ENCODE measurements around the gene NOS1AP. TPM values are rescaled to one million over a fixed set of nuclear protein-coding genes. Genes with fewer than 3 reads are reported as not detected.

The NOS1AP gene
- total RNA-seq, 5 donors from 2014 or later (not counting 1 experiment from before 2014, with no cell fraction given) = 0.07 to 0.16 (median 0.09) TPM; not detected in 2

DNA sequence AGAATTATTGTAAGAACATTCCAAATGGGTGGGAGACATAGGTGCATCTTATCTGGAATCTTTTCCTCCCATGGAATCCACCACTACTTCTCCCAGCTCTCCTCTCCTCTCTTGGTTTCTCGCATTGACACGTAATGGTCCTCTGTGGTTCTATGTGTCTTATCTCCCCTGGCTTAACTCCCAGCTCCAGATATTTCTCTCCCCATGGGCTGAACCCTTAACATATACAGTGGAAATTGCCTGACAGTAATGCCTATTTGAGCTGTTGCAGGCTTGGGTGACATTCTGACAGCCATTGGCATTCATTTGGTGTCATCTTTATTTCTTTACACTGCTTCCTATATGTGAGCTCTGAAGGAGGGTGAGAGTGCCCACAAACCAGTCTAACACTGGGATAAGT, 188.9 kb downstream of the NOS1AP start:
- Mint-ChIP-seq H3K36me3 (no peaks in the 10 kb centered on the region), H3K27ac (no peak overlapping the region), H3K4me3 (no peak overlapping the region), H3K4me1 (no peaks in the 10 kb centered on the region), H3K27me3 (peaks cover 34 to 36% of the 10 kb centered on the region in 2 donors), H3K9me3 (no peaks in the 10 kb centered on the region)
- no peak for DNase-seq
- Histone ChIP-seq H3K9me3 (no peaks in the 10 kb centered on the region), H3K36me3 (ENCODE audit: control insufficient read depth in 2 of 2, extremely low read depth in 1 of 2, insufficient read depth in 1 of 2, low read length in 1 of 2) (no peaks in the 10 kb centered on the region), H3K27me3 (replicated peaks in 1 of 2; ENCODE audit: control insufficient read depth in 2 of 2, extremely low read depth in 1 of 2, insufficient read depth in 2 of 2, low read length in 1 of 2) (peaks cover 0 to 5% of the 10 kb centered on the region in 2 experiments), H3K27ac (ENCODE audit: low read length) (no peak overlapping the region), H3K4me1 (ENCODE audit: control insufficient read depth in 1 of 2, extremely low read depth in 1 of 2, insufficient read depth in 2 of 2, low read length in 2 of 2) (no peaks in the 10 kb centered on the region), H3K4me3 (ENCODE audit: control insufficient read depth in 1 of 2, extremely low read depth in 1 of 2, low read length in 1 of 2) (no peak overlapping the region)
- POLR2A ChIA-PET = no interaction called here
- no CpG with 5 or more reads among the region's 2 CpGs for WGBS (ENCODE audit: insufficient coverage)
- no peak for ATAC-seq (replicated peaks in 1 of 4)
- CTCF ChIA-PET = no interaction called here

DNA sequence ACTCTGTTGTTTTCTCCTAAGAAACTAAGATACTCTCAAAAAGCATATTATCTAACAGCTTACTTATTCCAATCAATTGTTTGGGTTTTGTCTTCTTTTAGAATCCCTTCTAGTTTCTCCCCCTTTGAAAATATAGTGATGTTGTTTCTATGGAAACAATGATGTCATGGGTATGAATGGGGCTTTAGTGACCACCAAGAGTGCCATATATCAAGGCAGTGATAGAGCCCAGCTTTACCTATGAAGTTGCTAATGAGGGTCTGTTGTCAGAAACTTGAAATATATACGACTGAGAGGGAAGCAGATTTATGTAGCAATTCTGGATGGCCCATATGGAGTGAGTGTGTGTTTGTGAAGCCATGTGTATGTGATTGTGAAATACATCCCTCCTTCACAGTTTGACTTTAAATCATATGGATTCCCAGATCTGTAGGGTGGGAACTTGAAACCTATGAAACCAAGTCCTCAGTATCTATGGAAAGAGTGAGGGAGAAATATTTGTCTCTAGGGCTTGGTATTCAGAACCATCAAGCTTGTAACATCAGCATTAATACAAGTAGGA, 190.5 kb downstream of the NOS1AP start:
- Mint-ChIP-seq H3K9me3 (no peaks in the 10 kb centered on the region), H3K27ac (no peak overlapping the region), H3K27me3 (peaks cover 32% of the 10 kb centered on the region in 2 donors), H3K4me1 (no peaks in the 10 kb centered on the region), H3K36me3 (no peaks in the 10 kb centered on the region), H3K4me3 (no peak overlapping the region)
- Histone ChIP-seq H3K36me3 (ENCODE audit: control insufficient read depth in 2 of 2, extremely low read depth in 1 of 2, insufficient read depth in 1 of 2, low read length in 1 of 2) (no peaks in the 10 kb centered on the region), H3K27ac (ENCODE audit: low read length) (no peak overlapping the region), H3K4me1 (ENCODE audit: control insufficient read depth in 1 of 2, extremely low read depth in 1 of 2, insufficient read depth in 2 of 2, low read length in 2 of 2) (no peaks in the 10 kb centered on the region), H3K27me3 (replicated peaks in 1 of 2; ENCODE audit: control insufficient read depth in 2 of 2, extremely low read depth in 1 of 2, insufficient read depth in 2 of 2, low read length in 1 of 2) (peaks cover 0 to 6% of the 10 kb centered on the region in 2 experiments), H3K9me3 (no peaks in the 10 kb centered on the region), H3K4me3 (ENCODE audit: control insufficient read depth in 1 of 2, extremely low read depth in 1 of 2, low read length in 1 of 2) (no peak overlapping the region)
- POLR2A ChIA-PET = no interaction called here
- DNase-seq = no peak
- ATAC-seq (replicated peaks in 1 of 4) = no peak
- CTCF ChIA-PET = no interaction called here
- no CpG with 5 or more reads among the region's 1 CpG for WGBS (ENCODE audit: insufficient coverage)

DNA sequence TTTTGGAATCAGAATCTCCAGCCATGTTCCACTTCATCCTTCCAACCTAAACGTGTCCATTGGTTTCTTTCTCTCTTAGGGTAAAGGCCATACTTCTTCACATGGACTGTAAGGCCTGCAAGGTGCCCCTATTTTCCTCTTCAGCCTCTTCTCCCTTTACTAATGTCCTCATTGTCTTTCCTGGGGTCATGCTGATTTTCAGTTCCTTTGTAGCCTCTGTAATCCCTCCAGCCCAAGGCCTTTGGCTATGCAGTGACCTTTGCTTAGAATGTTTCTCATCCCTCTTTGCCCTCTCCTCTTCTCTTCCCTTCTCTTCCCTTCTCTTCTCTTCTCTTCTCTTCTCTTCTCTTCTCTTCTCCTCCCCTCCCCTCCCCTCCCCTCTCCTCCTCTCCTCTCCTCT, 194.6 kb downstream of the NOS1AP start:
- Histone ChIP-seq H3K27ac (ENCODE audit: low read length) (no peak overlapping the region), H3K4me3 (ENCODE audit: control insufficient read depth in 1 of 2, extremely low read depth in 1 of 2, low read length in 1 of 2) (no peak overlapping the region), H3K27me3 (replicated peaks in 1 of 2; ENCODE audit: control insufficient read depth in 2 of 2, extremely low read depth in 1 of 2, insufficient read depth in 2 of 2, low read length in 1 of 2) (peaks cover 0 to 4% of the 10 kb centered on the region in 2 experiments), H3K4me1 (ENCODE audit: control insufficient read depth in 1 of 2, extremely low read depth in 1 of 2, insufficient read depth in 2 of 2, low read length in 2 of 2) (no peaks in the 10 kb centered on the region), H3K9me3 (no peaks in the 10 kb centered on the region), H3K36me3 (ENCODE audit: control insufficient read depth in 2 of 2, extremely low read depth in 1 of 2, insufficient read depth in 1 of 2, low read length in 1 of 2) (no peaks in the 10 kb centered on the region)
- POLR2A ChIA-PET = no interaction called here
- Mint-ChIP-seq H3K27me3 (peaks cover 17 to 20% of the 10 kb centered on the region in 2 donors), H3K27ac (no peak overlapping the region), H3K36me3 (no peaks in the 10 kb centered on the region), H3K4me3 (no peak overlapping the region), H3K9me3 (no peaks in the 10 kb centered on the region), H3K4me1 (no peaks in the 10 kb centered on the region)
- CTCF ChIA-PET = interaction anchor here in 1 of 2 donors (0.7 kb wide), 1 partner anchor 197 kb away, joined by 9 read pairs; no protein-coding TSS in a partner anchor
- ATAC-seq (replicated peaks in 1 of 4) = no peak
- WGBS (ENCODE audit: insufficient coverage) = 50% methylated on average over 1 of the region's 1 CpG
- DNase-seq = no peak

DNA sequence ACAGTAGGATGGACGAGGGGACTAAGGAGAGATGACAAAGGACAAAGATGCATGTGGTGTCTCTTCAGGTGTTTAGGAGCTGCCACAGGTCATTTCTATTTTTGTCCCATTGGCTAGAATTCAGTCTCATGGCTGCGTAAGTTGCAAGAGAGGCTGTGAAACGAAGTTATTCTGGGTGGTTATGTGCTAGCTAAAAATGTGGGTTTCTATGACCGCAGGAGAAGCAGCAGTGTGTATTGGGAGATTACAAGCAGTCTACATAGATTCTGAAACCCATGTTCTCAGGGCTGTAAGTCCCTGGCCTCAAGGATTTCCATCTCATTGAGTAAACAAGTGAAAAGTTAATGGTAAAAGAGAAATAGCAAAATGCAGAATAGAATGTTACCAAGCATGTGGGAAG, 196.5 kb downstream of the NOS1AP start:
- H3K27me3 ChIP-seq (replicated peaks in 1 of 2; ENCODE audit: control insufficient read depth in 2 of 2, extremely low read depth in 1 of 2, insufficient read depth in 2 of 2, low read length in 1 of 2) = peaks cover 0 to 4% of the 10 kb centered on the region in 2 experiments
- H3K4me3 ChIP-seq (ENCODE audit: control insufficient read depth in 1 of 2, extremely low read depth in 1 of 2, low read length in 1 of 2) = no peak overlapping the region
- ChIA-PET POLR2A (no interaction called here), CTCF (no interaction called here)
- no peaks in the 10 kb centered on the region for H3K36me3 Mint-ChIP-seq
- no peaks in the 10 kb centered on the region for H3K4me1 Mint-ChIP-seq
- H3K4me1 ChIP-seq (ENCODE audit: control insufficient read depth in 1 of 2, extremely low read depth in 1 of 2, insufficient read depth in 2 of 2, low read length in 2 of 2) = no peaks in the 10 kb centered on the region
- no peak overlapping the region for H3K4me3 Mint-ChIP-seq
- ATAC-seq (replicated peaks in 1 of 4) = no peak
- H3K36me3 ChIP-seq (ENCODE audit: control insufficient read depth in 2 of 2, extremely low read depth in 1 of 2, insufficient read depth in 1 of 2, low read length in 1 of 2) = no peaks in the 10 kb centered on the region
- no peaks in the 10 kb centered on the region for H3K9me3 Mint-ChIP-seq
- H3K9me3 ChIP-seq = no peaks in the 10 kb centered on the region
- WGBS (ENCODE audit: insufficient coverage) = 63% methylated on average over 4 of the region's 4 CpGs
- H3K27me3 Mint-ChIP-seq = peaks cover 13 to 20% of the 10 kb centered on the region in 2 donors
- no peak overlapping the region for H3K27ac Mint-ChIP-seq
- no peak overlapping the region for H3K27ac ChIP-seq (ENCODE audit: low read length)
- DNase-seq = no peak

DNA sequence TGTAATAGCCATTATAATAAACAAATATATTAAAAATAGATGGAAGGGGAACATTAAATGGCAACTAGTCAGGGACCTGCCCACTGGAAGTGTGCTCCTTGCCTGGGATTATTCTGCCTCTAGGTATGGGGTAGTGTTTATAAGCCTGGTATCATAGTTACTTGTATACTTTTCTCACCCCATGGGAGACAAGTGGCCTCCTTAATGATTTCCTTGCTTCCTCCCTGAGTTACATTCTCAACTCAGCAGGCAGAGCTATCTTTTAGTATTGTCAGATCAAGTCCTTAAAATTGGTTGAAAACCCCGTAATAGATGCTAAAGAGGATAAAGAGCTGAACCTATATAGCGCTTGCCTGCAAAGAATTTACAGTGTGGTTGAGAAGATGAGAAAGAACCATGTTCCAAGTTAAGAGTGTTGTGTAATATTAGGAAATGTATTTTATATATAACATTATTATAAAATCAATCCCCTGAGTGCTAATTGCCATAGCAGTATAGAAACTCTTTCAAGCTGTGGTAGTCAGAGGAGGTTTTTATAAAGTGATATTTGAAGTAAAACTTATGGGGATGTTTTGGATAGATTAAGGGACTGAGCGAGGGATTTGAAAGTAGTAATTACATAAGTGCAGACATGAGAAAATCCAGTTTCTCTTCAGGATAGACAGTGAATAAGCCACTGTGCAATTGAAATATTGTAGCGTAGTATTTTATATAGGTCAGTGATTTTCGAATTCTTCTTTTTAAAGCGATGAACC, 200.7 kb downstream of the NOS1AP start:
- no peaks in the 10 kb centered on the region for H3K9me3 ChIP-seq
- peaks cover 0 to 3% of the 10 kb centered on the region in 2 experiments for H3K27me3 ChIP-seq (replicated peaks in 1 of 2; ENCODE audit: control insufficient read depth in 2 of 2, extremely low read depth in 1 of 2, insufficient read depth in 2 of 2, low read length in 1 of 2)
- H3K27ac Mint-ChIP-seq = no peak overlapping the region
- no peaks in the 10 kb centered on the region for H3K4me1 Mint-ChIP-seq
- ChIA-PET CTCF (no interaction called here), POLR2A (no interaction called here)
- no peak overlapping the region for H3K4me3 Mint-ChIP-seq
- no peak for ATAC-seq (replicated peaks in 1 of 4)
- DNase-seq = no peak
- H3K4me1 ChIP-seq (ENCODE audit: control insufficient read depth in 1 of 2, extremely low read depth in 1 of 2, insufficient read depth in 2 of 2, low read length in 2 of 2) = no peaks in the 10 kb centered on the region
- H3K36me3 Mint-ChIP-seq = no peaks in the 10 kb centered on the region
- WGBS (ENCODE audit: insufficient coverage) = 100% methylated on average over 1 of the region's 6 CpGs
- H3K4me3 ChIP-seq (ENCODE audit: control insufficient read depth in 1 of 2, extremely low read depth in 1 of 2, low read length in 1 of 2) = no peak overlapping the region
- H3K27ac ChIP-seq (ENCODE audit: low read length) = no peak overlapping the region
- no peaks in the 10 kb centered on the region for H3K36me3 ChIP-seq (ENCODE audit: control insufficient read depth in 2 of 2, extremely low read depth in 1 of 2, insufficient read depth in 1 of 2, low read length in 1 of 2)
- H3K27me3 Mint-ChIP-seq = peaks cover 10 to 16% of the 10 kb centered on the region in 2 donors
- no peaks in the 10 kb centered on the region for H3K9me3 Mint-ChIP-seq

DNA sequence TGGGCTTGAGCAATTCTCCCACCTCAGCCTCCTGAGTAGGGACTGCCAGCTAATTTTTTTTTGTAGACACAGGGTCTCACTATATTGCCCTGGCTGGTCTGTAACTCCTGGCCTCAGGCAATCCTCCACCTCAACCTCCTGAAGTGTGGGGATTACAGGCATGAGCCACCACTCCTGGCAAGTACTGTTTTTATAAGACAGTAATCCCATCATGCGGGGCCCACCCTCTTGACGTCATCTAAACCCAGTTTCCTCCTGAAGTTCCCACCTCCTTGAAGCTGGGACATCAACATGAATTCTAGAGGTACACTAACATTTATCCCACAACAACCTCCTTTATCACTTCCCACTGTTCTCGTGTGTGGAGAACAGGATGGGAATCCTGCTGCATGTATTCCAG, 202.5 kb downstream of the NOS1AP start:
- H3K27me3 Mint-ChIP-seq = peaks cover 5 to 13% of the 10 kb centered on the region in 2 donors
- H3K36me3 ChIP-seq (ENCODE audit: control insufficient read depth in 2 of 2, extremely low read depth in 1 of 2, insufficient read depth in 1 of 2, low read length in 1 of 2) = no peaks in the 10 kb centered on the region
- 94% methylated on average over 2 of the region's 3 CpGs for whole genome bisulfite sequencing (ENCODE audit: insufficient coverage)
- no peaks in the 10 kb centered on the region for H3K36me3 Mint-ChIP-seq
- H3K4me1 ChIP-seq (ENCODE audit: control insufficient read depth in 1 of 2, extremely low read depth in 1 of 2, insufficient read depth in 2 of 2, low read length in 2 of 2) = no peaks in the 10 kb centered on the region
- H3K27ac ChIP-seq (ENCODE audit: low read length) = no peak overlapping the region
- ChIA-PET CTCF (no interaction called here), POLR2A (no interaction called here)
- H3K9me3 ChIP-seq = no peaks in the 10 kb centered on the region
- H3K27ac Mint-ChIP-seq = no peak overlapping the region
- no peak overlapping the region for H3K4me3 Mint-ChIP-seq
- ATAC-seq (replicated peaks in 1 of 4) = no peak
- no peak for DNase-seq
- no peak overlapping the region for H3K4me3 ChIP-seq (ENCODE audit: control insufficient read depth in 1 of 2, extremely low read depth in 1 of 2, low read length in 1 of 2)
- peaks cover 0 to 3% of the 10 kb centered on the region in 2 experiments for H3K27me3 ChIP-seq (replicated peaks in 1 of 2; ENCODE audit: control insufficient read depth in 2 of 2, extremely low read depth in 1 of 2, insufficient read depth in 2 of 2, low read length in 1 of 2)
- H3K4me1 Mint-ChIP-seq = no peaks in the 10 kb centered on the region
- H3K9me3 Mint-ChIP-seq = no peaks in the 10 kb centered on the region

Measured in T-cell (primary cell).